SK-N-SH treated with all-trans-retinoic acid at 6 μM for 48 hours (cell line): Measurements from ENCODE around the gene CUEDC2.

ENCODE experiments used
- ATAC-seq: fragments of 200-7000 bp; cut with Tn5 transposase; 3 replicates; pipeline ENCODE4 v1.9.1; 2020; ENCODE audit warnings: mild to moderate bottlenecking, moderate library complexity
- ARNTL ChIP-seq: fragments of 450-650 bp; formaldehyde crosslinking; IDR thresholded peaks from 2 replicates; pipeline ENCODE4 v1.5.0; 2020; ENCODE audit warnings: low read depth, mild to moderate bottlenecking, moderate library complexity, borderline replicate concordance
- BACH2 ChIP-seq: fragments of 250-450 bp; sonication (Bioruptor Pico); IDR thresholded peaks from 2 replicates; pipeline ENCODE4 v1.9.0; 2021; ENCODE audit warnings: mild to moderate bottlenecking, borderline replicate concordance
- ESRRG ChIP-seq: fragments of 250-450 bp; sonication (Bioruptor Pico); IDR thresholded peaks from 2 replicates; pipeline ENCODE4 v1.6.1; 2021; ENCODE audit warnings: mild to moderate bottlenecking
- GLIS3 ChIP-seq: fragments of 250-450 bp; sonication (Bioruptor Pico); IDR thresholded peaks from 2 replicates; pipeline ENCODE4 v1.5.0; 2020; ENCODE audit warnings: mild to moderate bottlenecking, moderate library complexity
- OSR1 ChIP-seq: fragments of 250-450 bp; sonication (Bioruptor Pico); IDR thresholded peaks from 2 replicates; pipeline ENCODE4 v1.8.0; 2022; ENCODE audit warnings: moderate library complexity, mild to moderate bottlenecking, inconsistent platforms
- PATZ1 ChIP-seq: fragments of 250-450 bp; sonication (Bioruptor Pico); IDR thresholded peaks from 2 replicates; pipeline ENCODE4 v1.8.0; 2020; ENCODE audit warnings: mild to moderate bottlenecking, moderate library complexity, borderline replicate concordance
- PPARA ChIP-seq: fragments of 250-450 bp; sonication (Bioruptor Pico); IDR thresholded peaks from 2 replicates; pipeline ENCODE4 v1.5.0; 2020; ENCODE audit warnings: mild to moderate bottlenecking, borderline replicate concordance
- RARB ChIP-seq: fragments of 250-450 bp; sonication (Bioruptor Pico); IDR thresholded peaks from 2 replicates; pipeline ENCODE4 v1.8.0; 2021; ENCODE audit warnings: mild to moderate bottlenecking, moderate library complexity
- SNAI2 ChIP-seq: fragments of 250-450 bp; sonication (Bioruptor Pico); IDR thresholded peaks from 2 replicates; pipeline ENCODE4 v1.5.0; 2020; ENCODE audit warnings: mild to moderate bottlenecking, moderate library complexity
- TOX ChIP-seq: fragments of 250-450 bp; sonication (Bioruptor Pico); IDR thresholded peaks from 2 replicates; pipeline ENCODE4 v1.8.0; 2021; ENCODE audit warnings: mild to moderate bottlenecking, moderate library complexity, borderline replicate concordance
- ZC3H10 ChIP-seq: fragments of 250-450 bp; sonication (Bioruptor Pico); IDR thresholded peaks from 2 replicates; pipeline ENCODE4 v1.5.1; 2021; ENCODE audit warnings: mild to moderate bottlenecking, moderate library complexity
- ZFP3 ChIP-seq: fragments of 250-450 bp; sonication (Bioruptor Pico); IDR thresholded peaks from 2 replicates; pipeline ENCODE4 v1.5.0; 2020; ENCODE audit warnings: mild to moderate bottlenecking, moderate library complexity
- ZFP30 ChIP-seq: fragments of 450-650 bp; formaldehyde crosslinking; IDR thresholded peaks from 2 replicates; pipeline ENCODE4 v1.5.0; 2022; ENCODE audit warnings: mild to moderate bottlenecking, moderate library complexity
- ZNF565 ChIP-seq: fragments of 450-650 bp; formaldehyde crosslinking; conservative IDR thresholded peaks from 2 replicates; pipeline ENCODE4 v1.5.0; 2020; ENCODE audit warnings: low read depth, mild to moderate bottlenecking, moderate library complexity
- ZNF70 ChIP-seq: fragments of 450-650 bp; formaldehyde crosslinking; IDR thresholded peaks from 2 replicates; pipeline ENCODE4 v1.5.0; 2020; ENCODE audit warnings: mild to moderate bottlenecking, moderate library complexity
- ZNF8 ChIP-seq: fragments of 450-650 bp; formaldehyde crosslinking; IDR thresholded peaks from 2 replicates; pipeline ENCODE4 v1.5.0; 2020; ENCODE audit warnings: mild to moderate bottlenecking, moderate library complexity
- TF ChIP-seq, protein P1 (sequence below): fragments of 250-450 bp; sonication (Bioruptor Pico); IDR thresholded peaks from 2 replicates; pipeline ENCODE4 v1.5.0; 2020; ENCODE audit warnings: mild to moderate bottlenecking, moderate library complexity
- TF ChIP-seq, protein P2 (sequence below): fragments of 250-450 bp; sonication (Bioruptor Pico); IDR thresholded peaks from 2 replicates; pipeline ENCODE4 v1.5.1; 2020; ENCODE audit warnings: low read depth, mild to moderate bottlenecking, moderate library complexity
- TF ChIP-seq, protein P3 (sequence below): fragments of 250-450 bp; sonication (Bioruptor Pico); IDR thresholded peaks from 2 replicates; pipeline ENCODE4 v1.5.1; 2021; ENCODE audit warnings: mild to moderate bottlenecking, moderate library complexity

CUEDC2 gene

GRCh38 chr10:102414749-102415148 lies 17.6 kb downstream of the CUEDC2 start:
- TF ChIP-seq, protein P1, sequence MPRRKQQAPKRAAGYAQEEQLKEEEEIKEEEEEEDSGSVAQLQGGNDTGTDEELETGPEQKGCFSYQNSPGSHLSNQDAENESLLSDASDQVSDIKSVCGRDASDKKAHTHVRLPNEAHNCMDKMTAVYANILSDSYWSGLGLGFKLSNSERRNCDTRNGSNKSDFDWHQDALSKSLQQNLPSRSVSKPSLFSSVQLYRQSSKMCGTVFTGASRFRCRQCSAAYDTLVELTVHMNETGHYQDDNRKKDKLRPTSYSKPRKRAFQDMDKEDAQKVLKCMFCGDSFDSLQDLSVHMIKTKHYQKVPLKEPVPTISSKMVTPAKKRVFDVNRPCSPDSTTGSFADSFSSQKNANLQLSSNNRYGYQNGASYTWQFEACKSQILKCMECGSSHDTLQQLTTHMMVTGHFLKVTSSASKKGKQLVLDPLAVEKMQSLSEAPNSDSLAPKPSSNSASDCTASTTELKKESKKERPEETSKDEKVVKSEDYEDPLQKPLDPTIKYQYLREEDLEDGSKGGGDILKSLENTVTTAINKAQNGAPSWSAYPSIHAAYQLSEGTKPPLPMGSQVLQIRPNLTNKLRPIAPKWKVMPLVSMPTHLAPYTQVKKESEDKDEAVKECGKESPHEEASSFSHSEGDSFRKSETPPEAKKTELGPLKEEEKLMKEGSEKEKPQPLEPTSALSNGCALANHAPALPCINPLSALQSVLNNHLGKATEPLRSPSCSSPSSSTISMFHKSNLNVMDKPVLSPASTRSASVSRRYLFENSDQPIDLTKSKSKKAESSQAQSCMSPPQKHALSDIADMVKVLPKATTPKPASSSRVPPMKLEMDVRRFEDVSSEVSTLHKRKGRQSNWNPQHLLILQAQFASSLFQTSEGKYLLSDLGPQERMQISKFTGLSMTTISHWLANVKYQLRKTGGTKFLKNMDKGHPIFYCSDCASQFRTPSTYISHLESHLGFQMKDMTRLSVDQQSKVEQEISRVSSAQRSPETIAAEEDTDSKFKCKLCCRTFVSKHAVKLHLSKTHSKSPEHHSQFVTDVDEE (CRISPR knock-in tag): no peak
- no peak for TF ChIP-seq ZFP30
- no peak for TF ChIP-seq PPARA (CRISPR knock-in tag)
- TF ChIP-seq, all 23 proteins: peak for 0
- no peak for ATAC-seq

- no peak for ATAC-seq
- TF ChIP-seq TOX (CRISPR knock-in tag): no peak
- TF ChIP-seq OSR1: no peak
- no peak for TF ChIP-seq ZC3H10 (CRISPR knock-in tag)
- TF ChIP-seq SNAI2: no peak
- TF ChIP-seq, protein P2, sequence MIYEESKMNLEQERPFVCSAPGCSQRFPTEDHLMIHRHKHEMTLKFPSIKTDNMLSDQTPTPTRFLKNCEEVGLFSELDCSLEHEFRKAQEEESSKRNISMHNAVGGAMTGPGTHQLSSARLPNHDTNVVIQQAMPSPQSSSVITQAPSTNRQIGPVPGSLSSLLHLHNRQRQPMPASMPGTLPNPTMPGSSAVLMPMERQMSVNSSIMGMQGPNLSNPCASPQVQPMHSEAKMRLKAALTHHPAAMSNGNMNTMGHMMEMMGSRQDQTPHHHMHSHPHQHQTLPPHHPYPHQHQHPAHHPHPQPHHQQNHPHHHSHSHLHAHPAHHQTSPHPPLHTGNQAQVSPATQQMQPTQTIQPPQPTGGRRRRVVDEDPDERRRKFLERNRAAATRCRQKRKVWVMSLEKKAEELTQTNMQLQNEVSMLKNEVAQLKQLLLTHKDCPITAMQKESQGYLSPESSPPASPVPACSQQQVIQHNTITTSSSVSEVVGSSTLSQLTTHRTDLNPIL (CRISPR knock-in tag): no peak
- no peak for TF ChIP-seq ZNF70 (CRISPR knock-in tag)
These were observed 18.4 kb downstream of the CUEDC2 start for GRCh38 chr10:102413806-102414561.

DNA sequence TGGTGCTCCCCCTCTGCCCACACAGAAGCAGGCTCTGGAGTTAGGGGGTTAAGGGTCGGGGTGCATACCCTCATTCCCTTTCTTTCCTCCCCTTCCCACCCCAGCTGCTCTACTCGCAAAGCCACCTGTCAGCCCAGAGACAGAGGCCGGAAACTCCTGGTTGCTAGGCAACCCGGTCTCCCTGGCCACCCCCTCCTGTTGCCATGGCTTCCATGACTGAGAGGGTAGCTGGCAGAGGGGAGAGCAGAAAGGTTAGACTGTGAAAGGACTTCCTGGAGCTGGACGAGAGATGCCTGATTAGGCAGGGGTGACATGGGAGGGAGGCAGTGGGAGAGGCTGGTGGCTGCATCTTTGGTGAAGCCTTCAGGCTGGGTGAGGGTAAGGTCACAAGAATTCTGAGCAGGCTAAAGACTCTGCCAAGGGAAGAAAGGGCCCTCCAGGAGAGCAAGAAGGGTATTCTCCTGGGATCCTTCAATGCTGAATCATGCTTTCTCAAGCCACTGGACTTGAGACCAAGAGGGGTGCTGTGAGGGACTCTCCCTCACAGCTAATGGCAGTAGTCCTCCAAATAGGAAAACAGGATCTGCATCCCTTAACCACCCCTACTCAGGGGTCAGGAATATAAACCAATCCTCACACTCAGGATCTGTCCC lies 19.2 kb downstream of the CUEDC2 start:
- TF ChIP-seq PATZ1: no peak
- TF ChIP-seq, all 23 proteins: peak for 0
- ATAC-seq: no peak

GRCh38 chr10:102412293-102412692 lies 20.1 kb downstream of the CUEDC2 start:
- no peak for TF ChIP-seq ZFP30
- no peak for TF ChIP-seq ZNF70 (CRISPR knock-in tag)
- TF ChIP-seq, protein P1 (CRISPR knock-in tag): no peak
- TF ChIP-seq GLIS3 (CRISPR knock-in tag): no peak
- TF ChIP-seq ZNF565 (CRISPR knock-in tag): no peak
- ATAC-seq: no peak

GRCh38 chr10:102411341-102412255 lies 20.8 kb downstream of the CUEDC2 start:
- TF ChIP-seq, protein P2 (CRISPR knock-in tag): no peak
- TF ChIP-seq ZNF70 (CRISPR knock-in tag) (no peak), ZFP30 (no peak), RARB (CRISPR knock-in tag) (no peak), ARNTL (CRISPR knock-in tag) (no peak), ZNF565 (CRISPR knock-in tag) (no peak), BACH2 (CRISPR knock-in tag) (no peak), ESRRG (CRISPR knock-in tag) (no peak), ZFP3 (CRISPR knock-in tag) (no peak), SNAI2 (no peak), ZC3H10 (CRISPR knock-in tag) (no peak), ZNF8 (CRISPR knock-in tag) (no peak), OSR1 (no peak)
- TF ChIP-seq, protein P3, sequence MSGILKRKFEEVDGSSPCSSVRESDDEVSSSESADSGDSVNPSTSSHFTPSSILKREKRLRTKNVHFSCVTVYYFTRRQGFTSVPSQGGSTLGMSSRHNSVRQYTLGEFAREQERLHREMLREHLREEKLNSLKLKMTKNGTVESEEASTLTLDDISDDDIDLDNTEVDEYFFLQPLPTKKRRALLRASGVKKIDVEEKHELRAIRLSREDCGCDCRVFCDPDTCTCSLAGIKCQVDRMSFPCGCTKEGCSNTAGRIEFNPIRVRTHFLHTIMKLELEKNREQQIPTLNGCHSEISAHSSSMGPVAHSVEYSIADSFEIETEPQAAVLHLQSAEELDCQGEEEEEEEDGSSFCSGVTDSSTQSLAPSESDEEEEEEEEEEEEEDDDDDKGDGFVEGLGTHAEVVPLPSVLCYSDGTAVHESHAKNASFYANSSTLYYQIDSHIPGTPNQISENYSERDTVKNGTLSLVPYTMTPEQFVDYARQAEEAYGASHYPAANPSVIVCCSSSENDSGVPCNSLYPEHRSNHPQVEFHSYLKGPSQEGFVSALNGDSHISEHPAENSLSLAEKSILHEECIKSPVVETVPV: no peak
- ATAC-seq: no peak
